PC-9 (cell line): ENCODE results near the gene WDFY3. TPM values are rescaled to one million over a fixed set of nuclear protein-coding genes. Genes with fewer than 3 reads are reported as not detected.

Experiments used
- BruUV-seq: library from RNA; stranded (reverse); fragments of 400-500 nt; replicated peaks from 2 replicates; lab custom pipeline; 2021; lab: Mats Ljungman, UMichigan
- CTCF ChIA-PET: fragments of 300-600 bp; sonication (Branson Sonifier 250); formaldehyde crosslinking; loops from one replicate; lab custom pipeline; 2022; ENCODE audit warnings: antibody characterized with exemption; lab: Charles Lee
- POLR2A ChIA-PET: fragments of 300-600 bp; sonication (Branson Sonifier 250); formaldehyde crosslinking; loops from one replicate; lab custom pipeline; 2022; ENCODE audit warnings: antibody characterized with exemption; ENCODE audit not compliant: unreplicated experiment; lab: Charles Lee
- DNase-seq, 2 experiments: peaks; one replicate each; pipeline versions ENCODE4 v3.0.0 to v3.0.0-alpha.2; 2015 to 2022; ENCODE audit warnings: mixed read lengths in 1 of 2
- H2AFZ ChIP-seq: fragments of 200-600 bp; sonication (generic); 2 replicates; pipeline ENCODE4 v1.8.1; 2017; ENCODE audit warnings: antibody characterized with exemption
- H3F3A ChIP-seq: fragments of 200-600 bp; sonication (generic); 2 replicates; pipeline ENCODE4 v1.8.1; 2017; ENCODE audit warnings: antibody characterized with exemption, mild to moderate bottlenecking, low read depth; ENCODE audit not compliant: insufficient read depth
- H3K27ac ChIP-seq: fragments of 200-600 bp; sonication (generic); 2 replicates; pipeline ENCODE4 v1.6.1; 2016; ENCODE audit warnings: mixed run types
- H3K27me3 ChIP-seq: fragments of 200-600 bp; sonication (generic); 2 replicates; pipeline ENCODE4 v1.6.1; 2016; ENCODE audit warnings: low read depth, mixed run types; ENCODE audit not compliant: insufficient read depth
- H3K36me3 ChIP-seq: fragments of 200-600 bp; sonication (generic); 2 replicates; pipeline ENCODE4 v1.6.1; 2016; ENCODE audit warnings: low read depth, mixed run types
- H3K4me1 ChIP-seq: fragments of 200-600 bp; sonication (generic); replicated peaks from 2 replicates; pipeline ENCODE4 v1.6.1; 2016; ENCODE audit warnings: mixed run types; ENCODE audit not compliant: insufficient read depth
- H3K4me2 ChIP-seq: fragments of 200-600 bp; sonication (generic); 2 replicates; pipeline ENCODE4 v1.6.1; 2017; ENCODE audit warnings: mixed run types
- H3K4me3 ChIP-seq: fragments of 200-600 bp; sonication (generic); 2 replicates; pipeline ENCODE4 v1.6.1; 2016; ENCODE audit warnings: mixed run types
- H3K79me2 ChIP-seq: fragments of 200-600 bp; sonication (generic); 2 replicates; pipeline ENCODE4 v1.6.1; 2017; ENCODE audit warnings: low read depth, mixed run types
- H3K9me2 ChIP-seq: fragments of 200-600 bp; sonication (generic); 2 replicates; pipeline ENCODE4 v1.8.1; 2017; ENCODE audit warnings: mild to moderate bottlenecking; ENCODE audit not compliant: insufficient read depth
- H3K9me3 ChIP-seq: fragments of 200-600 bp; sonication (generic); 2 replicates; pipeline ENCODE4 v1.8.1; 2016; ENCODE audit warnings: low read depth; ENCODE audit not compliant: insufficient read depth
- H4K20me1 ChIP-seq: fragments of 200-600 bp; sonication (generic); 2 replicates; pipeline ENCODE4 v1.8.1; 2017; ENCODE audit not compliant: insufficient read depth
- CTCF ChIP-seq: fragments of 200-600 bp; sonication (generic); conservative IDR thresholded peaks from 2 replicates; pipeline ENCODE4 v1.6.1; 2017; ENCODE audit warnings: mixed run types, antibody characterized with exemption, mild to moderate bottlenecking, moderate library complexity
- EZH2 ChIP-seq: fragments of 200-600 bp; sonication (generic); IDR thresholded peaks from 2 replicates; pipeline ENCODE4 v1.8.0; 2017; ENCODE audit warnings: antibody characterized with exemption, low read depth
- intact Hi-C: fragments of 100-400 bp; cut with micrococcal nuclease; formaldehyde crosslinking; loops from one replicate; pipeline ENCODE4 v1.10.0; 2022; ENCODE audit not compliant: unreplicated experiment
- total RNA-seq: library from RNA; stranded (reverse); gene quantifications from 2 replicates; pipeline ENCODE4 v1.2.3, GENCODE V29; 2021

Gene WDFY3
- total RNA-seq, 1 experiment from 2014 or later, result 35.4 TPM

- no peaks in the 10 kb centered on the region for H4K20me1 ChIP-seq
- no peaks in the 10 kb centered on the region for H3F3A ChIP-seq
- BruUV-seq, result no TSS peak
- H3K9me2 ChIP-seq, result no peaks in the 10 kb centered on the region
- intact Hi-C loops, result no loop called here
- TF ChIP-seq EZH2 (no peak), CTCF (no peak)
- CTCF ChIA-PET, result no interaction called here
- no peak overlapping the region for H3K4me3 ChIP-seq
- H3K27me3 ChIP-seq, result no peaks in the 10 kb centered on the region
- H3K27ac ChIP-seq, result no peak overlapping the region
- H3K36me3 ChIP-seq, result no peaks in the 10 kb centered on the region
- no peaks in the 10 kb centered on the region for H3K79me2 ChIP-seq
- DNase-seq, result no peak
- H3K9me3 ChIP-seq, result no peaks in the 10 kb centered on the region
- no peak overlapping the region for H2AFZ ChIP-seq
- H3K4me2 ChIP-seq, result no peak overlapping the region
- no peaks in the 10 kb centered on the region for H3K4me1 ChIP-seq
- POLR2A ChIA-PET, result no interaction called here
Observed at GRCh38 chr4:84722720-84723119, 243.8 kb downstream of the WDFY3 start.

GRCh38 chr4:84719115-84719514 is 247.4 kb downstream of the WDFY3 start:
- no peaks in the 10 kb centered on the region for H3K9me2 ChIP-seq

GRCh38 chr4:84718699-84719098 is 247.8 kb downstream of the WDFY3 start:
- H4K20me1 ChIP-seq, result no peaks in the 10 kb centered on the region
- H3K79me2 ChIP-seq, result no peaks in the 10 kb centered on the region
- H2AFZ ChIP-seq, result no peak overlapping the region
- POLR2A ChIA-PET, result interaction anchor here (0.6 kb wide), 1 partner anchor 106 kb away, joined by 7 read pairs; no protein-coding TSS in a partner anchor
- CTCF ChIA-PET, result no interaction called here
- H3K27ac ChIP-seq, result no peak overlapping the region
- H3K4me2 ChIP-seq, result no peak overlapping the region
- no peaks in the 10 kb centered on the region for H3K27me3 ChIP-seq
- no peak overlapping the region for H3K4me3 ChIP-seq
- no peaks in the 10 kb centered on the region for H3K4me1 ChIP-seq
- no peaks in the 10 kb centered on the region for H3F3A ChIP-seq
- no peaks in the 10 kb centered on the region for H3K36me3 ChIP-seq
- no TSS peak for BruUV-seq
- no peaks in the 10 kb centered on the region for H3K9me2 ChIP-seq
- intact Hi-C loops, result no loop called here
- TF ChIP-seq CTCF (no peak), EZH2 (no peak)
- no peaks in the 10 kb centered on the region for H3K9me3 ChIP-seq
- no peak for DNase-seq

More at GRCh38 chr4:84719115-84719514, 247.4 kb downstream of the WDFY3 start:
- Histone ChIP-seq H3F3A (no peaks in the 10 kb centered on the region), H2AFZ (no peak overlapping the region), H3K36me3 (no peaks in the 10 kb centered on the region), H3K27ac (no peak overlapping the region), H3K4me2 (no peak overlapping the region), H3K9me3 (no peaks in the 10 kb centered on the region), H3K79me2 (no peaks in the 10 kb centered on the region), H4K20me1 (no peaks in the 10 kb centered on the region), H3K27me3 (no peaks in the 10 kb centered on the region), H3K4me3 (no peak overlapping the region), H3K4me1 (no peaks in the 10 kb centered on the region)
- TF ChIP-seq CTCF (no peak), EZH2 (no peak)
- DNase-seq, result no peak
- ChIA-PET CTCF (no interaction called here), POLR2A (interaction anchor here (0.6 kb wide), 1 partner anchor 106 kb away, joined by 7 read pairs; no protein-coding TSS in a partner anchor)
- intact Hi-C loops, result no loop called here
- no TSS peak for BruUV-seq
